H1 (cell line): ENCODE data around the gene VASP. TPM values are rescaled to one million over a fixed set of nuclear protein-coding genes. Genes with fewer than 3 reads are reported as not detected.

Source experiments
- BCL11A ChIP-seq, 2 experiments: IDR thresholded peaks; one replicate each; pipeline ENCODE4 v1.6.1; 2011; ENCODE audit warnings: low read depth in 2 of 2, low read length in 2 of 2, mild to moderate bottlenecking in 2 of 2
- BRCA1 ChIP-seq: IDR thresholded peaks from 2 replicates; pipeline ENCODE4 v1.6.1; 2012; ENCODE audit warnings: low read depth, low read length, improper control_type of control experiment
- CEBPB ChIP-seq: IDR thresholded peaks from 2 replicates; pipeline ENCODE4 v1.6.1; 2012; ENCODE audit warnings: low read depth, low read length
- CHD1 ChIP-seq: IDR thresholded peaks from 2 replicates; pipeline ENCODE4 v1.6.1; 2012; ENCODE audit warnings: low read depth, low read length, improper control_type of control experiment
- CHD2 ChIP-seq: IDR thresholded peaks from 2 replicates; pipeline ENCODE4 v1.6.1; 2012; ENCODE audit warnings: low read length, improper control_type of control experiment
- EP300 ChIP-seq, 2 experiments: IDR thresholded peaks; 1 replicate in 1 of 2; 2 replicates in 1 of 2; pipeline ENCODE4 v1.6.1; 2011 to 2012; ENCODE audit warnings: low read depth in 2 of 2, low read length in 2 of 2, mild to moderate bottlenecking in 2 of 2, borderline replicate concordance in 1 of 2, inconsistent platforms in 1 of 2, moderate library complexity in 1 of 2
- EZH2 ChIP-seq: fragments of 200-600 bp; sonication (generic); IDR thresholded peaks from 2 replicates; pipeline ENCODE4 v1.7.1; 2012; ENCODE audit warnings: low read depth, mild to moderate bottlenecking, moderate library complexity, low read length, inconsistent platforms; ENCODE audit not compliant: severe bottlenecking
- HDAC6 ChIP-seq: IDR thresholded peaks from one replicate; pipeline ENCODE4 v1.7.1; 2012; ENCODE audit warnings: low read depth, mild to moderate bottlenecking, inconsistent platforms, low read length, moderate library complexity
- KDM1A ChIP-seq: fragments of 200-600, 300-600 bp; sonication (generic); IDR thresholded peaks from 2 replicates; pipeline ENCODE4 v1.7.1; 2016; ENCODE audit warnings: mild to moderate bottlenecking, low read length, borderline replicate concordance
- KDM4A ChIP-seq: IDR thresholded peaks from one replicate; pipeline ENCODE4 v1.7.1; 2012; ENCODE audit warnings: low read depth, mild to moderate bottlenecking, moderate library complexity, low read length, inconsistent platforms; ENCODE audit not compliant: severe bottlenecking
- NANOG ChIP-seq: IDR thresholded peaks from 2 replicates; pipeline ENCODE4 v1.6.1; 2011; ENCODE audit warnings: low read length, low read depth, mild to moderate bottlenecking, inconsistent platforms; ENCODE audit not compliant: insufficient read depth, poor library complexity, severe bottlenecking
- PHF8 ChIP-seq: fragments of 200-600 bp; sonication (generic); conservative IDR thresholded peaks from 2 replicates; pipeline ENCODE4 v1.7.1; 2012; ENCODE audit warnings: low read depth, mild to moderate bottlenecking, inconsistent platforms, low read length, moderate library complexity
- RBBP5 ChIP-seq: IDR thresholded peaks from 2 replicates; pipeline ENCODE4 v1.7.1; 2012; ENCODE audit warnings: low read depth, mild to moderate bottlenecking, inconsistent platforms, low read length, moderate library complexity, borderline replicate concordance
- SIX5 ChIP-seq: IDR thresholded peaks from 2 replicates; pipeline ENCODE4 v1.6.1; 2011; ENCODE audit warnings: mild to moderate bottlenecking, low read depth, low read length
- SP1 ChIP-seq: IDR thresholded peaks from 2 replicates; pipeline ENCODE4 v1.6.1; 2011; ENCODE audit warnings: low read depth, low read length
- SP4 ChIP-seq: IDR thresholded peaks from 2 replicates; pipeline ENCODE4 v1.6.1; 2012; ENCODE audit warnings: low read length, inconsistent platforms
- SRF ChIP-seq: IDR thresholded peaks from 2 replicates; pipeline ENCODE4 v1.6.1; 2011; ENCODE audit warnings: mild to moderate bottlenecking, low read depth, low read length, moderate library complexity
- TAF7 ChIP-seq: optimal IDR thresholded peaks from 2 replicates; pipeline ENCODE3; 2011; ENCODE audit warnings: low read depth, mild to moderate bottlenecking, inconsistent platforms, low read length, moderate library complexity, borderline replicate concordance
- polyA plus RNA-seq, 7 experiments: library from polyadenylated mRNA; depleted of rRNA in 3 of 7; stranded (reverse) in 5 of 7; unstranded in 2 of 7; fragments of >200 nt in 5 of 7; fragments of 200-250 nt in 2 of 7; gene quantifications; 1 replicate in 5 of 7; 2 replicates in 1 of 7; 4 replicates in 1 of 7; pipeline versions ENCODE4 v1.2.1 to v1.2.3, GENCODE V29; 2011 to 2013; ENCODE audit warnings: missing spikeins in 2 of 7, mixed read lengths in 2 of 7
- total RNA-seq: library from RNA; stranded (reverse); fragmentation: NEBNext Ultra II Directional; extraction: Animal tissue kit (Norgen Biotek cat#: 25700); gene quantifications from 2 replicates; pipeline ENCODE4 v1.2.1, GENCODE V29; 2021
- TF ChIP-seq, protein P1 (sequence below), 3 experiments: IDR thresholded peaks; 1 replicate in 2 of 3; 2 replicates in 1 of 3; pipeline versions ENCODE4 v1.5.1 to v1.6.1; 2011; ENCODE audit warnings: low read length in 3 of 3, mild to moderate bottlenecking in 3 of 3, inconsistent platforms in 2 of 3, low read depth in 1 of 3, moderate library complexity in 1 of 3; ENCODE audit not compliant: insufficient read depth in 1 of 3; ENCODE audit errors: control extremely low read depth in 1 of 3
- TF ChIP-seq, protein P2 (sequence below): IDR thresholded peaks from 2 replicates; pipeline ENCODE4 v1.6.1; 2011; ENCODE audit warnings: low read length, improper control_type of control experiment

Gene VASP
- total and polyA plus RNA-seq, 2 of the 8 experiments (the other 6 are each of a cell fraction or from before 2014, with no cell fraction given) = 89.7 to 135 TPM

DNA sequence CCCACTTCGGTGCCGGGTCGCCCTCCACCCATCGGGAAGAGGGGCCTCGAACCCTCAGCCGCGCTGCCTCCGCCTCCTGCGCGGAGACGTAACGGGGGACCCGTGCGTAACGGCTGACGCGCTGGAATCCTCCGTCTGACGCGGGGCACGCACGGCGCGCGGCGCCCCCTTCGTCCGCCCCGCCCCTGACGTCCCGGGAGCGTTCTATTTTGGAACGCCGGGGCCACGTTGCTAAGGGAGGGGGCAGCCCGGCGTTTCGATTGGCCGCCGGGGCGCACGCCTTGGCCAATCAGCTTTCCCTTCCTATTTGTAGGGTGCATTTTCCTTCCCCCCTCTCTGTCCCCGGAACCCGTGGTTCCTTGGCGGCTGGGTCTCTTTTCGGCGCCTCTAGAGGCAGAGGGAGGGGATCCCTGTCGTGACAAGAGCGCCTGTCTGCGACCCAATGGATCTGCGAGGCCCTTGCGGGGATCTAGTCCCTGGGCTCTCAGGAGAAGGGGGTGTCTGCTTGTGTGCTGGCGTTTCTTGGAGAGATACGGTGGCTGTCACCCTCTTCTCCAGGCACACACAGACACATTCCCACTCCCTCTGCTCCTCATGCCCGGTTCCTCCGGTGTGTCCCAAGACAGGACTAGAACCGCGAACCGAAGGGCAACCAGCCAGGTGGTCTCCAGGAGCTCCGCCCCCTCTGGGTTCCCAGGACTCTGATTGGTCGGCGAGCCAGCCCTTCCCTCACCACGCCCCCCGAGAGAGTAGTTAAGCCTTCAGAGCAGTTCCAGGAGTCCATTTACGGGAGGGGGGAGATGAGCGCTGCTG is 37.9 kb upstream of the VASP start (continued):
- peak in 1 of 2 experiments; percentile 73; a peak in 1 of 3 replicates for TF ChIP-seq EP300 (IDR thresholded peaks at IDR 0.05; ENCODE audit: borderline replicate concordance in 1 of 2, low read depth in 2 of 2, low read length in 2 of 2)
- no peak for TF ChIP-seq SP4
- TF ChIP-seq KDM1A = no peak
- no peak for TF ChIP-seq TAF7
- TF ChIP-seq SP1 = peak; percentile 45; the same call in 1 of the 2 replicates
- TF ChIP-seq HDAC6 = no peak
- TF ChIP-seq CHD2 = no peak; the same call in 1 of the 2 replicates
- no peak for TF ChIP-seq CHD1
- no peak for TF ChIP-seq BCL11A (IDR thresholded peaks at IDR 0.05; ENCODE audit: low read depth in 2 of 2, low read length in 2 of 2)
- TF ChIP-seq CEBPB = no peak
- no peak for TF ChIP-seq EZH2
- TF ChIP-seq NANOG = no peak
- TF ChIP-seq BRCA1 = no peak
- TF ChIP-seq PHF8 = peak; percentile 57; the same call in 1 of the 2 replicates
- TF ChIP-seq, protein P1, sequence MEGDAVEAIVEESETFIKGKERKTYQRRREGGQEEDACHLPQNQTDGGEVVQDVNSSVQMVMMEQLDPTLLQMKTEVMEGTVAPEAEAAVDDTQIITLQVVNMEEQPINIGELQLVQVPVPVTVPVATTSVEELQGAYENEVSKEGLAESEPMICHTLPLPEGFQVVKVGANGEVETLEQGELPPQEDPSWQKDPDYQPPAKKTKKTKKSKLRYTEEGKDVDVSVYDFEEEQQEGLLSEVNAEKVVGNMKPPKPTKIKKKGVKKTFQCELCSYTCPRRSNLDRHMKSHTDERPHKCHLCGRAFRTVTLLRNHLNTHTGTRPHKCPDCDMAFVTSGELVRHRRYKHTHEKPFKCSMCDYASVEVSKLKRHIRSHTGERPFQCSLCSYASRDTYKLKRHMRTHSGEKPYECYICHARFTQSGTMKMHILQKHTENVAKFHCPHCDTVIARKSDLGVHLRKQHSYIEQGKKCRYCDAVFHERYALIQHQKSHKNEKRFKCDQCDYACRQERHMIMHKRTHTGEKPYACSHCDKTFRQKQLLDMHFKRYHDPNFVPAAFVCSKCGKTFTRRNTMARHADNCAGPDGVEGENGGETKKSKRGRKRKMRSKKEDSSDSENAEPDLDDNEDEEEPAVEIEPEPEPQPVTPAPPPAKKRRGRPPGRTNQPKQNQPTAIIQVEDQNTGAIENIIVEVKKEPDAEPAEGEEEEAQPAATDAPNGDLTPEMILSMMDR (IDR thresholded peaks at IDR 0.05; ENCODE audit: control extremely low read depth in 1 of 3, insufficient read depth in 1 of 3, low read depth in 1 of 3, low read length in 3 of 3) = no peak
- 0 out of 2 replicates have a peak, but pooled peaks have one; percentile 2 for TF ChIP-seq SRF
- peak; percentile 40 for TF ChIP-seq KDM4A
- TF ChIP-seq, protein P2, sequence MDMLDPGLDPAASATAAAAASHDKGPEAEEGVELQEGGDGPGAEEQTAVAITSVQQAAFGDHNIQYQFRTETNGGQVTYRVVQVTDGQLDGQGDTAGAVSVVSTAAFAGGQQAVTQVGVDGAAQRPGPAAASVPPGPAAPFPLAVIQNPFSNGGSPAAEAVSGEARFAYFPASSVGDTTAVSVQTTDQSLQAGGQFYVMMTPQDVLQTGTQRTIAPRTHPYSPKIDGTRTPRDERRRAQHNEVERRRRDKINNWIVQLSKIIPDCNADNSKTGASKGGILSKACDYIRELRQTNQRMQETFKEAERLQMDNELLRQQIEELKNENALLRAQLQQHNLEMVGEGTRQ = no peak
- no peak; the same call in 1 of the 2 replicates for TF ChIP-seq RBBP5
- TF ChIP-seq SIX5 = no peak
